ENCODE data around the gene DSC1. TPM values are rescaled to one million over a fixed set of nuclear protein-coding genes. Genes with fewer than 3 reads are reported as not detected.

DSC1 gene
- polyA plus RNA-seq, 1 donor (not counting 4 experiments of a cell fraction or from before 2014, with no cell fraction given), result 11.2 TPM

DNA sequence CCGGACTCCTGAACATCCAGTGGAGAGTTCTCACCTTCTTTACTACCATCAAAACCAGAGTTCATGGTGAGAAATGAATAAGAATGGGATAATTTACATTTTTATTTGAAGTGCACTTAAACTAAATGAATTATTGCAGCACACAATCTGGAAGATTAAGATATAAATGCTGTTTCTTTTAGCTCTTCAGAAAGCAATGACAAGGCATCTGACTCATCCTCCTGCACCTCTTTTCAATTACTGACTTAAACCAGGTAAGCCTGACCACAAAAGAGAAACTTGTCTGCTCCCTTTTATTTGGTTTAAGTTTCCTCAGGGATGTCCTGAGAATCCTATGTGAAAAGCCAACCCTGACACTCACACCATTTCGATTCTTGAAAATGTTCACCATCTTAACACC lies 59.7 kb downstream of the DSC1 start:
- H3K9ac ChIP-seq (ENCODE audit: control insufficient read depth, extremely low read depth, insufficient read depth, low read length), result peak overlapping the region; percentile 92
- peak overlapping the region; percentile 69 to 89 (median 89) for H3K4me3 ChIP-seq (ENCODE audit: control insufficient read depth in 2 of 3, extremely low read depth in 1 of 3, insufficient read depth in 2 of 3, low read depth in 1 of 3, low read length in 3 of 3)
- peak; percentile 94 for FAIRE-seq
- H2AFZ ChIP-seq (ENCODE audit: control insufficient read depth, low read length), result no peak overlapping the region
- peak; percentile 71 for DNase-seq (ENCODE audit: low read depth, low spot score)
- TF ChIP-seq, protein P1, sequence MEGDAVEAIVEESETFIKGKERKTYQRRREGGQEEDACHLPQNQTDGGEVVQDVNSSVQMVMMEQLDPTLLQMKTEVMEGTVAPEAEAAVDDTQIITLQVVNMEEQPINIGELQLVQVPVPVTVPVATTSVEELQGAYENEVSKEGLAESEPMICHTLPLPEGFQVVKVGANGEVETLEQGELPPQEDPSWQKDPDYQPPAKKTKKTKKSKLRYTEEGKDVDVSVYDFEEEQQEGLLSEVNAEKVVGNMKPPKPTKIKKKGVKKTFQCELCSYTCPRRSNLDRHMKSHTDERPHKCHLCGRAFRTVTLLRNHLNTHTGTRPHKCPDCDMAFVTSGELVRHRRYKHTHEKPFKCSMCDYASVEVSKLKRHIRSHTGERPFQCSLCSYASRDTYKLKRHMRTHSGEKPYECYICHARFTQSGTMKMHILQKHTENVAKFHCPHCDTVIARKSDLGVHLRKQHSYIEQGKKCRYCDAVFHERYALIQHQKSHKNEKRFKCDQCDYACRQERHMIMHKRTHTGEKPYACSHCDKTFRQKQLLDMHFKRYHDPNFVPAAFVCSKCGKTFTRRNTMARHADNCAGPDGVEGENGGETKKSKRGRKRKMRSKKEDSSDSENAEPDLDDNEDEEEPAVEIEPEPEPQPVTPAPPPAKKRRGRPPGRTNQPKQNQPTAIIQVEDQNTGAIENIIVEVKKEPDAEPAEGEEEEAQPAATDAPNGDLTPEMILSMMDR (optimal IDR thresholded peaks at IDR 0.05 in 1 of 3, IDR thresholded peaks at IDR 0.05 in 1 of 3, conservative IDR thresholded peaks at IDR 0.05 in 1 of 3; ENCODE audit: extremely low read depth in 1 of 3, insufficient read depth in 2 of 3, low read length in 3 of 3), result no peak
- no peak for TF ChIP-seq EZH2 (IDR thresholded peaks at IDR 0.05; ENCODE audit: low read length)
- dilution Hi-C loops (cut with MboI; ENCODE audit: extremely low pct_ligation_motif_present, low sequenced_read_pairs), result no loop called here
- H3K9me3 ChIP-seq (ENCODE audit: control insufficient read depth, low read depth, low read length), result no peaks in the 10 kb centered on the region
- no peaks in the 10 kb centered on the region for H3K36me3 ChIP-seq (ENCODE audit: control insufficient read depth in 2 of 2, extremely low read depth in 1 of 2, insufficient read depth in 2 of 2, low read length in 2 of 2)
- no peaks in the 10 kb centered on the region for H4K20me1 ChIP-seq (ENCODE audit: control insufficient read depth, extremely low read depth, insufficient read depth, low read length)
- peak overlapping the region; percentile 90 for H3K27ac ChIP-seq (ENCODE audit: control insufficient read depth, insufficient read depth, low read length)
- H3K4me2 ChIP-seq (ENCODE audit: control insufficient read depth, extremely low read depth, insufficient read depth, low read depth, low read length), result peak overlapping the region; percentile 96
- peaks cover 31% of the 10 kb centered on the region for H3K4me1 ChIP-seq (ENCODE audit: control insufficient read depth, extremely low read depth, insufficient read depth, low read length)
- H3K79me2 ChIP-seq (ENCODE audit: control insufficient read depth, insufficient read depth, low read length), result peaks cover 35% of the 10 kb centered on the region
- H3K9me1 ChIP-seq (ENCODE audit: control insufficient read depth, extremely low read depth, insufficient read depth, low read length), result no peaks in the 10 kb centered on the region
- no peaks in the 10 kb centered on the region for H3K27me3 ChIP-seq (ENCODE audit: control insufficient read depth, extremely low read depth, insufficient read depth, low read length)

DNA sequence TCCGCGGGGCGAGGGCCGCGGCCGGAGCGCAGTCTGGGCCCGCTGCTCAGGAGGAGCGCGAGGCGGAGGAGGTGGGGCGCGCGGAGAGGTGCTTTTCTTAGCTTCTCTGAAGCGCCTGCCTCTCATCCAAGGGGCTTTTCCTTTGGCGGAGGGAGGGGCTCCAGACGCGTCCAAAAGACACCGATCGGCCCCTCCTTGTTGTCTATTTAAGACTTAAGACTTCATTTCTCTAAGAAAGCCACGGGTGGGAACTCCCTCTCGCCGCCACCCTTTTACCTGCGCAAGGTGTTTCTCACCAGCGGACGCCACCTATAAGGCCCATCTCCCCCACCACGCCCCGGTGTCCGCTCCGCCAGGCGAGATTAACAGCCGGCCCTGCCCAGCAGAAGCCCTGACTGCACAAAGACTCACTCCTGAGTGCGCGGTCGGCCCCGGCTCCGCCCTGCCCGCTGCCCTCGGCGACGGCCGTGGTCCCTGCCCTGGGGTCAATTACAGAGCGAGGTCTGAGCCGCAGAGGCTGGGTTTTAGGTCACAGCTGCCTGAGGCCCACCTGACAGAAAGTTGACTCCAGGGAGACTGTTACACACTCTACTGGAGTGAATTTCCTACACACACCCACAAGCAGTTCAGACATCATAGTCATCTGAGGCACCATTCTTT lies 60.5 kb downstream of the DSC1 start, which contains the start of gene DSC2:
Gene DSC2 (minus strand): TSS at position 397 of the 660 bp plus-strand sequence. CDS start 450 bp downstream, outside the sequence.
- no peaks in the 10 kb centered on the region for H4K20me1 ChIP-seq (ENCODE audit: control insufficient read depth, extremely low read depth, insufficient read depth, low read length)
- H3K27ac ChIP-seq (ENCODE audit: control insufficient read depth, insufficient read depth, low read length), result peak within 1 kb of the TSS; percentile 90
- DNase-seq (ENCODE audit: low read depth, low spot score) (no peak), FAIRE-seq (peak; percentile 36)
- no peaks in the 10 kb centered on the region for H3K27me3 ChIP-seq (ENCODE audit: control insufficient read depth, extremely low read depth, insufficient read depth, low read length)
- H3K36me3 ChIP-seq (ENCODE audit: control insufficient read depth in 2 of 2, extremely low read depth in 1 of 2, insufficient read depth in 2 of 2, low read length in 2 of 2), result no peaks in the 10 kb centered on the region
- peak within 1 kb of the TSS; percentile 73 for H2AFZ ChIP-seq (ENCODE audit: control insufficient read depth, low read length)
- peak within 1 kb of the TSS; percentile 69 to 89 (median 89) for H3K4me3 ChIP-seq (ENCODE audit: control insufficient read depth in 2 of 3, extremely low read depth in 1 of 3, insufficient read depth in 2 of 3, low read depth in 1 of 3, low read length in 3 of 3)
- H3K4me2 ChIP-seq (ENCODE audit: control insufficient read depth, extremely low read depth, insufficient read depth, low read depth, low read length), result peak within 1 kb of the TSS; percentile 96
- peak within 1 kb of the TSS; percentile 92 for H3K9ac ChIP-seq (ENCODE audit: control insufficient read depth, extremely low read depth, insufficient read depth, low read length)
- no peaks in the 10 kb centered on the region for H3K9me1 ChIP-seq (ENCODE audit: control insufficient read depth, extremely low read depth, insufficient read depth, low read length)
- H3K9me3 ChIP-seq (ENCODE audit: control insufficient read depth, low read depth, low read length), result no peaks in the 10 kb centered on the region
- H3K4me1 ChIP-seq (ENCODE audit: control insufficient read depth, extremely low read depth, insufficient read depth, low read length), result peaks cover 31% of the 10 kb centered on the region
- peaks cover 40% of the 10 kb centered on the region for H3K79me2 ChIP-seq (ENCODE audit: control insufficient read depth, insufficient read depth, low read length)
- no peak for TF ChIP-seq EZH2 (IDR thresholded peaks at IDR 0.05; ENCODE audit: low read length)
- TF ChIP-seq, protein P1 (optimal IDR thresholded peaks at IDR 0.05 in 1 of 3, IDR thresholded peaks at IDR 0.05 in 1 of 3, conservative IDR thresholded peaks at IDR 0.05 in 1 of 3; ENCODE audit: extremely low read depth in 1 of 3, insufficient read depth in 2 of 3, low read length in 3 of 3), result no peak
- dilution Hi-C loops (cut with MboI; ENCODE audit: extremely low pct_ligation_motif_present, low sequenced_read_pairs), result no loop called here
